GM10266 (cell line): Measurements from ENCODE around the gene CTH.
"Not testable (repeated sequence)": the region's sequence is repeated elsewhere in the genome, so short reads cannot be mapped to it uniquely, and the experiment has no call there.

Source experiments
- DNase-seq: peaks from one replicate; pipeline ENCODE4 v3.0.0; 2012; ENCODE audit errors: extremely low spot score
- CTCF ChIP-seq: IDR thresholded peaks from 2 replicates; pipeline ENCODE4 v1.5.1; 2012; ENCODE audit warnings: mild to moderate bottlenecking, low read depth; ENCODE audit not compliant: control insufficient read depth, insufficient read depth; ENCODE audit errors: missing control alignments

CTH gene

GRCh38 chr1:70410604-70411359 lies at the start of gene CTH:
Gene CTH (plus strand): TSS chr1:70411268. CDS start chr1:70411416, 148 bp downstream.
- peak; percentile 86 for DNase-seq
- TF ChIP-seq CTCF, result no peak

DNA sequence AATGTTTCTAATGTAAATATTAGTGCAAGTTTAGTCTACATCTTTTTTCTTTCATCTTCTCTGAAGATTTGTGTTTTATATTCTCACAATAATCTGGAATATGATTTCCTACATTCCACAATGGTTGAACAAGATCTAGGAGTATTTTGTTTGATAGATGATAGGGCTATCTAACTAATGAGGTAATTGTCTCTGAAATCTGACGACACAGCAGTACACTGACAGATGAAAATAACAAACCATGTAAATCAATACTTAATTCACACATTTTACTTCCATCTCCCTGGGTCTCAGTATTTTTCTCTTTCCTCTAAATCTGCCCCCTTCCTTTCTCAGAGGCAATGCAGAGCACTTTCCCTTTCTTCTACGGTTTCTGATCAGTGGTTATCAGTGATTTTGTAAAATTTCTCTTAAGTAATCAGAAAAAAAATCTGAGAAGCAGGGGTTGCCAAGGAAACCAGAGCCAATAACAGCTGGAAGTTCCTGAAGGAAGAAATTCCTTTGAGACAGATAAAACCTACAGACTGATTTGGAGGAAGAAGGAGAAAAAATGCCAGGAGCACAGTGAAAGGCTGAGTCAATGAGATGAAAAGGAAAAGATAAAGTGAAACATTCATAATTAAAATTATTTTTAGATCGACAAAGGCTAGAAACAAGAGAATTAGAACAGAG lies 49.2 kb upstream of the CTH start:
- no peak for TF ChIP-seq CTCF
- DNase-seq, result no peak

DNA sequence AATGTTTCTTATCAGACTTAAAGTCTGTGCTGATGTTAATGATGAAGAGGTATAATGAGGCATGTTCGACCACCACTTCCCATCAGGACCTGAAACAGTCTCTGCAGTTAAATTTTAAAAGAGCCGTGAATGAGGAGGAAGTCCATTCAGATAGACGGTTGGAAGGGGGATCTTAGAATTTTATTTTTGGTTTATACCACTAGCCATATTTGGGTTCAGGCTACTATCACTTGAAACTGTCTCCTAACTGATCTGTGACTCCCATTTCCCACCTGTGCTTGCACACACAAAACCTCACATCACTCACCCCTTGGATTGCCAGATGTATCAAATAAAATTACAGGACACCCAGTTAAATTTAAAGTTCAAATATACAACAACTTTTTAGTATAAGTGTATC lies 46.6 kb upstream of the CTH start:
- no peak for TF ChIP-seq CTCF
- no peak for DNase-seq

GRCh38 chr1:70366425-70366952 lies 44.6 kb upstream of the CTH start:
- not testable (repeated sequence) for DNase-seq

- not testable (repeated sequence) for DNase-seq
These were observed 44.1 kb upstream of the CTH start for GRCh38 chr1:70366997-70367396.

DNA sequence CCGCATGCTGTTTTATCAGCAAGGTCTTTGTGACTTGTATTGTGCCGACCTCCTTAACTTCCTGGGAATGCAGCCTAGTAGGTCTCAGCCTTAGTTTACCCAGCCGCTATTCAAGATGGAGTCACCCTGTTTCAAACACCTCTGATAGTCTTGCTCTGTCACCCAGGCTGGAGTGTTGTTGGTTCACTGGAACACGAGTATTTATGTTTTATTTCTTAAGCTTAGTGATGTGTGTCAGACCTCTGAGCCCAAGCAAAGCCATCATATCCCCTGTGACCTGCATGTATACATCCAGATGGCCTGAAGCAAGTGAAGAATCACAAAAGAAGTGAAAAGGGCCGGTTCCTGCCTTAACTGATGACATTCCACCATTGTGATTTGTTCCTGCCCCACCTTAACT lies 43.7 kb upstream of the CTH start:
- not testable (repeated sequence) for DNase-seq

DNA sequence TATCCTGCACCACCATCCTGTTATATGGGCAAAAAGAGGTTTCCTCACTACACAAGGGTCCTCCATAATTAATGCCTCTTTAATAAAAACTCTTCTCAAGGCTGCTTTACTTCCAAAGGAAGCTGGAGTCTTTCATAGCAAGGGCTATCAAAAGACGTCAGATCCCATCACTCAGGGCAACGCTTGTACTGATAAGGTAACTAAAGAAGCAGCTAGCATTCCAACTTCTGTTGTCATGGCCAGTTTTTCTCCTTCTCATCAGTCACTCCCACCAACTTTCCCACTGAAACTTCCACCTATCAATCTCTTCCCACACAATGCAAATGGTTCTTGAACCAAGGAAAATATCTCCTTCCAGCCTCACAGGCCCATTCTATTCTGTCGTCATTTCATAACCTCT lies 39.5 kb upstream of the CTH start:
- DNase-seq, result not testable (repeated sequence)

GRCh38 chr1:70372426-70372825 lies 38.6 kb upstream of the CTH start:
- TF ChIP-seq CTCF, result no peak
- no peak for DNase-seq

DNA sequence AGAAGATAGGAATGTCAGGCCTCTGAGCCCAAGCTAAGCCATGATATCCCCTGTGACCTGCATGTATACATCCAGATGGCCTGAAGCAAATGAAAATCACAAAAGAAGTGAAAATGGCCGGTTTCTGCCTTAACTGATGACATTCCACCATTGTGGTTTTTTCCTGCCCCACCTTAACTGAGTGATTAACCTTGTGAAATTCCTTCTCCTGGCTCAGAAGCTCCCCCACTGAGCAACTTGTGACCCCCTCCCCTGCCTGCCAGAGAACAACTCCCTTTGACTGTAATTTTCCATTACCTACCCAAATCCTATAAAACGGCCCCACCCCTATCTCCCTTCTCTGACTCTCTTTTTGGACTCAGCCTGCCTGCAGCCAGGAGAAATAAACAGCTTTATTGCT lies 37.5 kb upstream of the CTH start:
- DNase-seq, result not testable (repeated sequence)

- DNase-seq, result no peak
- no peak for TF ChIP-seq CTCF
These were observed 34.9 kb upstream of the CTH start for GRCh38 chr1:70376196-70376595.
